ENCODE data around the gene TOB2. TPM values are rescaled to one million over a fixed set of nuclear protein-coding genes. Genes with fewer than 3 reads are reported as not detected.

The TOB2 gene
- total RNA-seq, 1 experiment from 2014 or later: 36.0 TPM

Other genes with a start within 250 kb of the TOB2 start
- gene L3MBTL2, start 241.5 kb downstream of the TOB2 start, total RNA-seq (2014; rRNA removed; shearing (Covaris generic); ENCODE audit: low replicate concordance): 17.4 and 30.3 TPM in 2 replicates
- gene CHADL, start 205.9 kb downstream of the TOB2 start, total RNA-seq (2014; rRNA removed; shearing (Covaris generic); ENCODE audit: low replicate concordance): not detected in 2 replicates
- 159 and 226 TPM in 2 replicates for gene RANGAP1, start 160.6 kb downstream of the TOB2 start, total RNA-seq (2014; rRNA removed; shearing (Covaris generic); ENCODE audit: low replicate concordance)
- 32.2 and 43.0 TPM in 2 replicates for gene ZC3H7B, start 145.3 kb downstream of the TOB2 start, total RNA-seq (2014; rRNA removed; shearing (Covaris generic); ENCODE audit: low replicate concordance)
- gene TEF, start 64.9 kb downstream of the TOB2 start, total RNA-seq (2014; rRNA removed; shearing (Covaris generic); ENCODE audit: low replicate concordance): 6.1 and 6.4 TPM in 2 replicates
- gene PHF5A, start 21.9 kb upstream of the TOB2 start, total RNA-seq (2014; rRNA removed; shearing (Covaris generic); ENCODE audit: low replicate concordance): 101 and 111 TPM in 2 replicates
- gene ACO2, start 22.3 kb upstream of the TOB2 start, total RNA-seq (2014; rRNA removed; shearing (Covaris generic); ENCODE audit: low replicate concordance): 53.2 and 90.1 TPM in 2 replicates
- gene POLR3H, start 97.7 kb upstream of the TOB2 start, total RNA-seq (2014; rRNA removed; shearing (Covaris generic); ENCODE audit: low replicate concordance): 47.2 and 53.1 TPM in 2 replicates
- not detected in 2 replicates for gene CSDC2, start 114.2 kb upstream of the TOB2 start, total RNA-seq (2014; rRNA removed; shearing (Covaris generic); ENCODE audit: low replicate concordance)
- gene PMM1, start 143.0 kb upstream of the TOB2 start, total RNA-seq (2014; rRNA removed; shearing (Covaris generic); ENCODE audit: low replicate concordance): 36.1 and 37.4 TPM in 2 replicates
- 14.4 and 27.6 TPM in 2 replicates for gene DESI1, start 174.2 kb upstream of the TOB2 start, total RNA-seq (2014; rRNA removed; shearing (Covaris generic); ENCODE audit: low replicate concordance)
- gene XRCC6, start 174.5 kb upstream of the TOB2 start, total RNA-seq (2014; rRNA removed; shearing (Covaris generic); ENCODE audit: low replicate concordance): 560 and 634 TPM in 2 replicates
- gene SNU13, start 242.1 kb upstream of the TOB2 start, total RNA-seq (2014; rRNA removed; shearing (Covaris generic); ENCODE audit: low replicate concordance): 169 and 206 TPM in 2 replicates

Measured in MG63 (cell line).